ENCODE measurements around the gene LCORL.

Gene LCORL

DNA sequence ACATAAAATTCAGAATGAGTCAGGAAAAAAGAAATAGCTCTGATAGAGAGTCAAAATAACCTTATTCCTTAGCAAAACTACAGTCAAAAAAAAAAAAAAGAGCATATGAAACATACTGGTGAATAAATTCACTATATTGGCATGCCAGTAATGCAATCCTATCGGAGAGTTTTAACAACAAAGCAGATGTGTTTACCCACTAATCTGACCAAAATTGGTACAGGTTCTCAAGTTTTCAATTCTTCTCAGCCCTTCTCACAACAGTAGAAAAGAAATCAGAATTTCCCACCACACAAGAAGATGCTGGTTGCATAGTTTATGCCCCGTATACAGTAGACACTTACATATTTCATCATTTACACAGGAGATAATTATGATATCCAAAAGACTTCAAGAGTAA, 59.4 kb downstream of the LCORL start:
- Histone ChIP-seq H2AFZ (ENCODE audit: low read length) (no peak overlapping the region), H3K36me3 (ENCODE audit: insufficient read depth, low read length) (peaks cover 51% of the 10 kb centered on the region; the same call in 1 of the 2 replicates), H3K4me2 (ENCODE audit: low read depth, low read length, poor library complexity, severe bottlenecking) (no peak overlapping the region), H3F3A (ENCODE audit: low read depth) (no peaks in the 10 kb centered on the region), H3K4me3 (ENCODE audit: low read length, poor library complexity, severe bottlenecking) (no peak overlapping the region), H3K9me3 (ENCODE audit: insufficient read depth, low read depth, low read length) (no peaks in the 10 kb centered on the region), H3K4me1 (ENCODE audit: insufficient read depth, low read length, poor library complexity, severe bottlenecking) (no peaks in the 10 kb centered on the region), H4K20me1 (ENCODE audit: insufficient read depth, low read length, poor library complexity, severe bottlenecking) (peaks cover 28% of the 10 kb centered on the region), H3K79me2 (ENCODE audit: insufficient read depth, low read length) (peaks cover 46% of the 10 kb centered on the region), H3K9ac (ENCODE audit: low read depth, low read length, poor library complexity, severe bottlenecking) (no peak overlapping the region), H3K9me2 (replicated peaks; ENCODE audit: low read depth, low read length) (no peaks in the 10 kb centered on the region), H3K27me3 (ENCODE audit: insufficient read depth, low read length, poor library complexity, severe bottlenecking) (no peaks in the 10 kb centered on the region)
- TF ChIP-seq EZH2phosphoT487 (IDR thresholded peaks at IDR 0.05; ENCODE audit: borderline replicate concordance): no peak
- TF ChIP-seq, protein P1, sequence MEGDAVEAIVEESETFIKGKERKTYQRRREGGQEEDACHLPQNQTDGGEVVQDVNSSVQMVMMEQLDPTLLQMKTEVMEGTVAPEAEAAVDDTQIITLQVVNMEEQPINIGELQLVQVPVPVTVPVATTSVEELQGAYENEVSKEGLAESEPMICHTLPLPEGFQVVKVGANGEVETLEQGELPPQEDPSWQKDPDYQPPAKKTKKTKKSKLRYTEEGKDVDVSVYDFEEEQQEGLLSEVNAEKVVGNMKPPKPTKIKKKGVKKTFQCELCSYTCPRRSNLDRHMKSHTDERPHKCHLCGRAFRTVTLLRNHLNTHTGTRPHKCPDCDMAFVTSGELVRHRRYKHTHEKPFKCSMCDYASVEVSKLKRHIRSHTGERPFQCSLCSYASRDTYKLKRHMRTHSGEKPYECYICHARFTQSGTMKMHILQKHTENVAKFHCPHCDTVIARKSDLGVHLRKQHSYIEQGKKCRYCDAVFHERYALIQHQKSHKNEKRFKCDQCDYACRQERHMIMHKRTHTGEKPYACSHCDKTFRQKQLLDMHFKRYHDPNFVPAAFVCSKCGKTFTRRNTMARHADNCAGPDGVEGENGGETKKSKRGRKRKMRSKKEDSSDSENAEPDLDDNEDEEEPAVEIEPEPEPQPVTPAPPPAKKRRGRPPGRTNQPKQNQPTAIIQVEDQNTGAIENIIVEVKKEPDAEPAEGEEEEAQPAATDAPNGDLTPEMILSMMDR (conservative IDR thresholded peaks at IDR 0.05; ENCODE audit: low read length): no peak

DNA sequence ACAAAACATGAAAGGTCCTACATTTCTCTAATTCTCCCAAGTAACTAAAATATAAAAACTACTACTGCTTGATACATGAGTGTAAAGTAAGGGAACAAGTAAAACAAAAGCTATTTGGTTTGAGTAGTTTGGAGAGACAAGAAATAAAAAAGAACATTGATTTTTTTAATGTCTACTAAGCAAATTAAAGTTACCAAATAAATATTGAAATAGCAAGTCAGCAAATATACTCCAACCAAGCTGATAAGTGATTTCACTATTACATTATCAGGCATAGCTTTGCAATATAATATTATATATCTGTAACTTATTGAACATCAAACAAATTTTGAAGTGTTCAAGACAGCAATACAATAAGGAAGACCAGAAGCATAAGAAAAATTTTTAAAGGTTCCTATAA, 60.3 kb downstream of the LCORL start:
- Histone ChIP-seq H3K36me3 (ENCODE audit: insufficient read depth, low read length) (peaks cover 59% of the 10 kb centered on the region; the same call in 1 of the 2 replicates), H3F3A (ENCODE audit: low read depth) (no peaks in the 10 kb centered on the region), H3K79me2 (ENCODE audit: insufficient read depth, low read length) (peaks cover 37% of the 10 kb centered on the region), H4K20me1 (ENCODE audit: insufficient read depth, low read length, poor library complexity, severe bottlenecking) (peaks cover 28% of the 10 kb centered on the region), H3K27me3 (ENCODE audit: insufficient read depth, low read length, poor library complexity, severe bottlenecking) (no peaks in the 10 kb centered on the region), H2AFZ (ENCODE audit: low read length) (no peak overlapping the region), H3K4me1 (ENCODE audit: insufficient read depth, low read length, poor library complexity, severe bottlenecking) (no peaks in the 10 kb centered on the region), H3K9me3 (ENCODE audit: insufficient read depth, low read depth, low read length) (no peaks in the 10 kb centered on the region), H3K9me2 (replicated peaks; ENCODE audit: low read depth, low read length) (no peaks in the 10 kb centered on the region), H3K4me2 (ENCODE audit: low read depth, low read length, poor library complexity, severe bottlenecking) (no peak overlapping the region), H3K4me3 (ENCODE audit: low read length, poor library complexity, severe bottlenecking) (no peak overlapping the region), H3K9ac (ENCODE audit: low read depth, low read length, poor library complexity, severe bottlenecking) (no peak overlapping the region)
- no peak for TF ChIP-seq EZH2phosphoT487 (IDR thresholded peaks at IDR 0.05; ENCODE audit: borderline replicate concordance)
- TF ChIP-seq, protein P1 (conservative IDR thresholded peaks at IDR 0.05; ENCODE audit: low read length): no peak

DNA sequence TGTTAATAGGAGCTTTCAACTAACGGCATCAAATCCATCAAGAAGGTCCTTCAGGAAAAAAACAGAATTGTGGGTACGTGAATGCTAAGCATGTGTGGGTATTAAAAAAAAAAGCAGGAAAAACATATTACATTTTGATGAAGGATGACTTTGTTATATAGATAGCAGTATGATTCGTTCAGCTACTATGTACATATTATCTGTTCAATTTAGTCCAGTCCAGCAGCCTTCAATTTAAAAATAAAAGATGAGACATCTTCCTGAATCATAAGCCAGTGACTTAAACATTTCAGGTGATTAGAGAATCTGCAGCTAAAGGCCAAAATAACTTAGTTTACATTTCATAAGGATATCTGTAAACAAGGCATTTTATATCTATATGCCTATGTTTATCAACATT, 63.4 kb downstream of the LCORL start:
- Histone ChIP-seq H3K79me2 (ENCODE audit: insufficient read depth, low read length) (peaks cover 10% of the 10 kb centered on the region; the same call in 1 of the 2 replicates), H3K4me2 (ENCODE audit: low read depth, low read length, poor library complexity, severe bottlenecking) (no peak overlapping the region), H4K20me1 (ENCODE audit: insufficient read depth, low read length, poor library complexity, severe bottlenecking) (peaks cover 12% of the 10 kb centered on the region), H2AFZ (ENCODE audit: low read length) (no peak overlapping the region), H3F3A (ENCODE audit: low read depth) (no peaks in the 10 kb centered on the region), H3K4me3 (ENCODE audit: low read length, poor library complexity, severe bottlenecking) (no peak overlapping the region), H3K9ac (ENCODE audit: low read depth, low read length, poor library complexity, severe bottlenecking) (no peak overlapping the region), H3K36me3 (ENCODE audit: insufficient read depth, low read length) (peaks cover 83% of the 10 kb centered on the region; the same call in 1 of the 2 replicates), H3K9me2 (replicated peaks; ENCODE audit: low read depth, low read length) (no peaks in the 10 kb centered on the region), H3K4me1 (ENCODE audit: insufficient read depth, low read length, poor library complexity, severe bottlenecking) (no peaks in the 10 kb centered on the region), H3K27me3 (ENCODE audit: insufficient read depth, low read length, poor library complexity, severe bottlenecking) (no peaks in the 10 kb centered on the region), H3K9me3 (ENCODE audit: insufficient read depth, low read depth, low read length) (no peaks in the 10 kb centered on the region)
- TF ChIP-seq, protein P1 (conservative IDR thresholded peaks at IDR 0.05; ENCODE audit: low read length): no peak
- no peak for TF ChIP-seq EZH2phosphoT487 (IDR thresholded peaks at IDR 0.05; ENCODE audit: borderline replicate concordance)
